Measurements from ENCODE around the gene CATSPERZ. TPM values are rescaled to one million over a fixed set of nuclear protein-coding genes. Genes with fewer than 3 reads are reported as not detected.
A peak's percentile ranks its signal among the peaks of the same experiment; 100 is the strongest.

The CATSPERZ gene
- total and polyA plus RNA-seq, 2 of the 13 experiments (the other 11 are each of a cell fraction or from before 2014, with no cell fraction given): 0.22 to 0.48 TPM

DNA sequence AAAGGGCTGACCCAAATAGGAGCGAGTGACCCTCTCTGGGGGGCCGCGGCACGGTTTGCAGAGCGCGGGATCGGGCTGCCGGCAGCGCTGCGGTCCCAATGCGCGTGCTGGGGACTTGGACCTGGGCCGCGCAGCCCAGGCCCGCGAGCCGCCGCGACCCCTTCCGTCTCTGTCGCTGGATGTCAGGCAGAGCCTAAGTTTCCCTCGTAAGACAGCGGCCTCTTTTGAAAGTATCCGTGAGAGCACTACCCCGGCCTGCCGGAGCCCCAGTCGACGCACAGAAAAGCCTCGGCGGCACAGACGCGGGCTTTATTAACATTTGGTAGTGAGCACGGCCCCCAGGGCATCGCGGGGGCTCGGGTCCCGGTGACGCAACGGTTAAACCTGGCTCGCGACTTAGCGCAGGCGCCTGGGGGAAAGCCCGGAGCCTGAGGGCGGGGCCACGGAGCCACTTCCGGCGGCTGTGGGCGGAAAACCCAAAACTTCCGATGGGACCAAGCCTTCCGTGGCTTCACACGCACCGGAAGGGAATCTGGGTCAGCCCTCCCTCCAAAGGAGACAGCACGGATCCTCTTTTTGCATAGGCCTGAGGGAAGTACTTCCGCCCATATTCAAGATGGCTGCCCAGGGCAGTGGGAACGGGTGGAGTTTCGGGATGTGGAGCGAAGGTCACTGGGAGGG lies 30.5 kb upstream of the CATSPERZ start (continued):
- TF ChIP-seq ISX (CRISPR knock-in tag; conservative IDR thresholded peaks at IDR 0.05) (no peak), DNMT1 (CRISPR knock-in tag; IDR thresholded peaks at IDR 0.05) (no peak), ZBTB37 (CRISPR knock-in tag; IDR thresholded peaks at IDR 0.05) (no peak; the same call in 1 of the 2 replicates), PRDM15 (CRISPR knock-in tag; IDR thresholded peaks at IDR 0.05) (peak; percentile 39; the same call in 1 of the 2 replicates), ZNF883 (CRISPR knock-in tag; IDR thresholded peaks at IDR 0.05; ENCODE audit: not compliant biosample characterization) (peak; percentile 59), SMAD9 (CRISPR knock-in tag; IDR thresholded peaks at IDR 0.05) (0 out of 2 replicates have a peak, but pooled peaks have one; percentile 55), ZMYM2 (CRISPR knock-in tag; IDR thresholded peaks at IDR 0.05) (no peak), ZBTB34 (CRISPR knock-in tag; IDR thresholded peaks at IDR 0.05) (no peak; the same call in 1 of the 2 replicates), TOPORS (CRISPR knock-in tag; IDR thresholded peaks at IDR 0.05) (0 out of 2 replicates have a peak, but pooled peaks have one; percentile 41), YY1 (IDR thresholded peaks at IDR 0.05; ENCODE audit: insufficient read depth, insufficient replicate concordance, low read depth, low read length) (peak; percentile 100), TARDBP (CRISPR knock-in tag; IDR thresholded peaks at IDR 0.05) (peak; percentile 98), XBP1 (CRISPR knock-in tag; IDR thresholded peaks at IDR 0.05) (no peak), HNRNPH1 (optimal IDR thresholded peaks at IDR 0.05; ENCODE audit: low read depth, low read length) (peak; percentile 29), ETV5 (CRISPR knock-in tag; IDR thresholded peaks at IDR 0.05; ENCODE audit: borderline replicate concordance) (peak; percentile 89)
- TF ChIP-seq, protein P1, sequence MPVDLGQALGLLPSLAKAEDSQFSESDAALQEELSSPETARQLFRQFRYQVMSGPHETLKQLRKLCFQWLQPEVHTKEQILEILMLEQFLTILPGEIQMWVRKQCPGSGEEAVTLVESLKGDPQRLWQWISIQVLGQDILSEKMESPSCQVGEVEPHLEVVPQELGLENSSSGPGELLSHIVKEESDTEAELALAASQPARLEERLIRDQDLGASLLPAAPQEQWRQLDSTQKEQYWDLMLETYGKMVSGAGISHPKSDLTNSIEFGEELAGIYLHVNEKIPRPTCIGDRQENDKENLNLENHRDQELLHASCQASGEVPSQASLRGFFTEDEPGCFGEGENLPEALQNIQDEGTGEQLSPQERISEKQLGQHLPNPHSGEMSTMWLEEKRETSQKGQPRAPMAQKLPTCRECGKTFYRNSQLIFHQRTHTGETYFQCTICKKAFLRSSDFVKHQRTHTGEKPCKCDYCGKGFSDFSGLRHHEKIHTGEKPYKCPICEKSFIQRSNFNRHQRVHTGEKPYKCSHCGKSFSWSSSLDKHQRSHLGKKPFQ (CRISPR knock-in tag; IDR thresholded peaks at IDR 0.05; ENCODE audit: insufficient replicate concordance): peak; percentile 10
- TF ChIP-seq, protein P2, sequence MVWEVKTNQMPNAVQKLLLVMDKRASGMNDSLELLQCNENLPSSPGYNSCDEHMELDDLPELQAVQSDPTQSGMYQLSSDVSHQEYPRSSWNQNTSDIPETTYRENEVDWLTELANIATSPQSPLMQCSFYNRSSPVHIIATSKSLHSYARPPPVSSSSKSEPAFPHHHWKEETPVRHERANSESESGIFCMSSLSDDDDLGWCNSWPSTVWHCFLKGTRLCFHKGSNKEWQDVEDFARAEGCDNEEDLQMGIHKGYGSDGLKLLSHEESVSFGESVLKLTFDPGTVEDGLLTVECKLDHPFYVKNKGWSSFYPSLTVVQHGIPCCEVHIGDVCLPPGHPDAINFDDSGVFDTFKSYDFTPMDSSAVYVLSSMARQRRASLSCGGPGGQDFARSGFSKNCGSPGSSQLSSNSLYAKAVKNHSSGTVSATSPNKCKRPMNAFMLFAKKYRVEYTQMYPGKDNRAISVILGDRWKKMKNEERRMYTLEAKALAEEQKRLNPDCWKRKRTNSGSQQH (CRISPR knock-in tag; IDR thresholded peaks at IDR 0.05; ENCODE audit: low read depth): no peak; the same call in 1 of the 2 replicates
- TF ChIP-seq, protein P3, sequence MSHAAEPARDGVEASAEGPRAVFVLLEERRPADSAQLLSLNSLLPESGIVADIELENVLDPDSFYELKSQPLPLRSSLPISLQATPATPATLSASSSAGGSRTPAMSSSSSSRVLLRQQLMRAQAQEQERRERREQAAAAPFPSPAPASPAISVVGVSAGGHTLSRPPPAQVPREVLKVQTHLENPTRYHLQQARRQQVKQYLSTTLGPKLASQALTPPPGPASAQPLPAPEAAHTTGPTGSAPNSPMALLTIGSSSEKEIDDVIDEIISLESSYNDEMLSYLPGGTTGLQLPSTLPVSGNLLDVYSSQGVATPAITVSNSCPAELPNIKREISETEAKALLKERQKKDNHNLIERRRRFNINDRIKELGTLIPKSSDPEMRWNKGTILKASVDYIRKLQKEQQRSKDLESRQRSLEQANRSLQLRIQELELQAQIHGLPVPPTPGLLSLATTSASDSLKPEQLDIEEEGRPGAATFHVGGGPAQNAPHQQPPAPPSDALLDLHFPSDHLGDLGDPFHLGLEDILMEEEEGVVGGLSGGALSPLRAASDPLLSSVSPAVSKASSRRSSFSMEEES (CRISPR knock-in tag; IDR thresholded peaks at IDR 0.05): peak; percentile 30; the same call in 1 of the 2 replicates

Measured in HepG2 (cell line).